GM12865 (cell line): ENCODE measurements around the gene GABPB2.

Source experiments
- DNase-seq: peaks from one replicate; pipeline ENCODE4 v3.0.0; 2010; ENCODE audit warnings: low read depth
- H3K4me3 ChIP-seq: 2 replicates; pipeline ENCODE4 v1.5.1; 2011; ENCODE audit warnings: mild to moderate bottlenecking, low read depth, low read length, control low read depth
- TF ChIP-seq, protein P1 (sequence below): IDR thresholded peaks from 2 replicates; pipeline ENCODE4 v1.5.1; 2011; ENCODE audit warnings: low read length, control low read depth, low read depth, inconsistent platforms; ENCODE audit not compliant: insufficient read depth; ENCODE audit errors: missing control alignments

The GABPB2 gene

DNA sequence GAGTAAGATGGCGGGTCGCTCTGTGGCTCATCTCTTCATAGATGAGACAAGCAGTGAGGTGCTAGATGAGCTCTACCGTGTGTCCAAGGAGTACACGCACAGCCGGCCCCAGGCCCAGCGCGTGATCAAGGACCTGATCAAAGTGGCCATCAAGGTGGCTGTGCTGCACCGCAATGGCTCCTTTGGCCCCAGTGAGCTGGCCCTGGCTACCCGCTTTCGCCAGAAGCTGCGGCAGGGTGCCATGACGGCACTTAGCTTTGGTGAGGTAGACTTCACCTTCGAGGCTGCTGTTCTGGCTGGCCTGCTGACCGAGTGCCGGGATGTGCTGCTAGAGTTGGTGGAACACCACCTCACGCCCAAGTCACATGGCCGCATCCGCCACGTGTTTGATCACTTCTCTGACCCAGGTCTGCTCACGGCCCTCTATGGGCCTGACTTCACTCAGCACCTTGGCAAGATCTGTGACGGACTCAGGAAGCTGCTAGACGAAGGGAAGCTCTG lies 88.2 kb downstream of the GABPB2 start:
- no peak for DNase-seq
- TF ChIP-seq, protein P1, sequence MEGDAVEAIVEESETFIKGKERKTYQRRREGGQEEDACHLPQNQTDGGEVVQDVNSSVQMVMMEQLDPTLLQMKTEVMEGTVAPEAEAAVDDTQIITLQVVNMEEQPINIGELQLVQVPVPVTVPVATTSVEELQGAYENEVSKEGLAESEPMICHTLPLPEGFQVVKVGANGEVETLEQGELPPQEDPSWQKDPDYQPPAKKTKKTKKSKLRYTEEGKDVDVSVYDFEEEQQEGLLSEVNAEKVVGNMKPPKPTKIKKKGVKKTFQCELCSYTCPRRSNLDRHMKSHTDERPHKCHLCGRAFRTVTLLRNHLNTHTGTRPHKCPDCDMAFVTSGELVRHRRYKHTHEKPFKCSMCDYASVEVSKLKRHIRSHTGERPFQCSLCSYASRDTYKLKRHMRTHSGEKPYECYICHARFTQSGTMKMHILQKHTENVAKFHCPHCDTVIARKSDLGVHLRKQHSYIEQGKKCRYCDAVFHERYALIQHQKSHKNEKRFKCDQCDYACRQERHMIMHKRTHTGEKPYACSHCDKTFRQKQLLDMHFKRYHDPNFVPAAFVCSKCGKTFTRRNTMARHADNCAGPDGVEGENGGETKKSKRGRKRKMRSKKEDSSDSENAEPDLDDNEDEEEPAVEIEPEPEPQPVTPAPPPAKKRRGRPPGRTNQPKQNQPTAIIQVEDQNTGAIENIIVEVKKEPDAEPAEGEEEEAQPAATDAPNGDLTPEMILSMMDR: no peak
- no peak overlapping the region for H3K4me3 ChIP-seq

DNA sequence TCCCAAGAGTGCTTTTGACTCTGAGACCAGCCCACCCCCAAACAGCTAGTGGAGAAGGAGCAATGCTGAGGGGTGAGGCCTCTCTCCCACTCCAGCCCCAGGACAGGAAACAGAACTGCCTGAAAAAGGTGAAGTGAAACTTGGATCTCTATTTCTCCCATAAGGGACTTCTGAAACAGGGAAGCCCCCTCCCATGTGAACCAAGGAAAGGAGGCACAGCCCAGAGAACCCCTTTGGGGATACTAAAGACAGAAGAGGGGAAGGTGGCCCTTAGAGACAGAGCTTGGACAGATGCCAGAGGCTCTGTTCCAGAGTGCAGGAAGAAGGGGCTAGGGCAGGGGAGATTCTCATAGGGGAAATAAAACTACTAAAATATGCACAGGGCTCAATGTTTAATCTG lies 88.8 kb downstream of the GABPB2 start:
- TF ChIP-seq, protein P1: no peak
- DNase-seq: no peak
- no peak overlapping the region for H3K4me3 ChIP-seq

DNA sequence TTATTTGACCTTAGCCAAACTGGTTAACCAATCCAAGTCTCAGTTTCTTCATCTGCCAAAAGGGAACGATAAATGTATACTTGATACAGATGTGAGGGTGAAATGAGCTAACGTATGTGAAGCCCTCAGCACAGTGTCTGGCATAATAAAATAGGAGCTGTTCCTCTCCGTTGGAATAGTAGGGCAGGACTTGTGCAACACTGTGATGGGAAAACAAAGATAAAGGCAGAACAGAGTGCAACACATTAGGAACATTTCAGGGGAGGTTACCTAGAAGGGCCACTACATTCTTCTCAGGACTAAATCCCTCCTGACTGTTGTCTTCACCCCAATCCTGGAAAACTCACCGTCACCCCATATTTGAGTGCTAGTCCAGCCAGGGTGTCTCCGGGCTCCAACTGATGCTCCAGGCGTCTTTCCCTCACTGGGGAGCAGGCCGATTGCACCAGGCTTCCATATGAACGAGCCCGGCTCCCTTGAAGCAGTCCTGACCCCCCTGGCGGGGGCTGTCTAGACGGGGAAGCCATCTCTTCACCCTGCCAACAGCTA lies 94.2 kb downstream of the GABPB2 start:
- H3K4me3 ChIP-seq: peak overlapping the region; percentile 71
- DNase-seq: no peak
- TF ChIP-seq, protein P1: no peak

DNA sequence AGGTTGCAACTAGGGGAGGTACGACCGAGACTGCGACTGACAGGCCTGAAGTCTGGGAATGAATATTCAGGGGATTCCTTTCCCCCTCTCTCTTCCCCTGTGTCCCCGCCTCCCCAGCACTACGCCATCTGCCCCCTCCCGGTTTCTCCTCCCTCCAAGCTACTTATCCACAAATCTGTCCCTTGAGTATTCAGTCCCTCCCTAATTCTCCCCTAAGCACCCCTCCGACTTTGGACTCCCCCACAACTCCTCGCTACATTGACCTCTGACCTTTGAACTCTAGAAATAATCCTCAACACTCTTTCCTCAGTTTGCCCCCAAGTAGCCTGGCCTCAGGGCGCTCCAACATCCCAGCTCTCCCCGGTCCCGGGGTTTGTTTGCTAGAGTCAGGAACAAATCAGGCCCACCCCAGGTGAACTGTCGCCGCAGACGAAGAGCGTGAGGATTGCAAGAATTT lies 94.7 kb downstream of the GABPB2 start:
- TF ChIP-seq, protein P1: no peak
- peak overlapping the region; percentile 71 for H3K4me3 ChIP-seq
- DNase-seq: peak; percentile 32

DNA sequence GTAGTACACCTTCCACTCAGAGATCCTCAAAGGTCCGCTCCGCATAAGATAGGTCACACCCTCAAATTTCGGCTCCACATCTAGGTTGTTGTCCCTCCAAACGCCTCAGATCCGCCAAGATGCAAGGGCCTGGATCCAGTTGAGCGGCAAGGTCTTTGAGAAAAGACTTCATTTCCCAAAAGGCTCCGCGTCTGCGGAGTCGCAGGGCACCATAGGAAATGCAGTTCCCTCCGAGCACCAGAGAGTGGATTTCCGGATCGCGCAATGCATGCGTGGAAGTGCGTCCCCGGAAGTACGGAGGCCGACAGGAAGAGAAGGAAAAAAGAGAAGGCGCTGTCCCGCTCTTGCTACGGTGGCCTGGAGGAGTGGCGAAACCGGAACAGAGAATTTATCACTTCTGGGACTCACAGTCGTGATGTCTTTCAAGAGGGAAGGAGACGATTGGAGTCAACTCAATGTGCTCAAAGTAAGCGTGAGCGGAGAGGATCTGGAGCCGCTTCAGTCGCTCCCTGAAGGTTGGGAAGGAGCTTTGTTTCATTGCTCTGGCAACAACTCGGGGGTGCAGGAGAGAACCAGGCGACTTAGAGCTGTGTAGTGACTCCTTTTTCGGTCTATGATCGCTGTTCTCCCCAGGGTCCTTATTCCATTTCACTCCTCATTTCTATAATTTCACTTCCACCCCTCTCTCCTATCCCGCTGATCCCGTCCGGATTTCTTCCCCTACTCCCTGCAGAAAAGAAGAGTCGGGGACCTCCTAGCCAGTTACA lies 95.4 kb downstream of the GABPB2 start, which contains the start of the genes LYSMD1 and SCNM1:
TSS of gene LYSMD1 (minus strand) at position 165 of the 767 bp plus-strand sequence. CDS start 644 bp downstream, outside the sequence.
TSS of gene SCNM1 (plus strand) at position 407 of the 767 bp plus-strand sequence. CDS start at position 416, 9 bp downstream.
- H3K4me3 ChIP-seq: peak within 1 kb of the TSS; percentile 98
- peak; percentile 99 for DNase-seq
- TF ChIP-seq, protein P1: no peak

DNA sequence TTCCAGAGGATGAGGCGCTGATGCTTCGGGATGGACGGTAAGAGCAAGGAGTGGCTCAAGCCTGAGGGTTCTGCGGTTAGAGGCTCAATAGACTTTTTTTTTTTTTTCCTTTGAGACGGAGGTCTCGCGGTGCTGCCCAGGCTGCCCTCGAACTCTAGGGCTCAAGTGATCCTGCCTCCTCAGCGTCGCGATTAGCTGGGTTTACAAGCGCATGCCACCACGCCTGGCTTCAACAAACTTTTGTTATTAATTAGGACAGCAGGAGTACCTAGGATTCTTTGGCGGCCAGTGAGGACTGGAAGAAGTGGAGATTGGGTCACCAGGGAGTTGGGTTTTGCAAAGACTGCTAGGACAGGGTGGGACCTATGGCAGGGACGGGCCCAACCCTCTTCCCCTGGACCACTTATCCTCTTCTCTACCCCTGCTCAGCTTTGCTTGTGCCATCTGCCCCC lies 96.0 kb downstream of the GABPB2 start:
- H3K4me3 ChIP-seq: peak overlapping the region; percentile 98
- peak; percentile 40 for DNase-seq
- TF ChIP-seq, protein P1: no peak

DNA sequence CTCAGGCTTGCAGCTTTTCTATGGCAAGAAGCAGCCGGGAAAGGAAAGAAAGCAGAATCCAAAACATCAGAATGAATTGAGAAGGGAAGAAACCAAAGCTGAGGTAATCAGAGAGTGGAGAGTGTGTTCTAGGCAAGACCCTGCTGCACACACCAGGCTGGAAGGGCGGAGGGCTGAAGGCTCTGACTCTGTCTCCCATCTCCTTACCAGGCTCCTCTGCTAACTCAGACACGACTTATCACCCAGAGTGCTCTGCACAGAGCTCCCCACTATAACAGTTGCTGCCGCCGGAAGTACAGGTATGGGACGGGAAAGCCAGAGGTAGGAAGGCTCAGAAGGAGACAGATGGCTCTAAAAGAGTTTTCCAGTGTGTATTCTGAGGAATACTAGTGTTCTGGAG lies 96.6 kb downstream of the GABPB2 start:
- TF ChIP-seq, protein P1: no peak
- no peak for DNase-seq
- peak overlapping the region; percentile 98 for H3K4me3 ChIP-seq
